HCT116 (cell line): ENCODE data around the gene BCL11A. TPM values are rescaled to one million over a fixed set of nuclear protein-coding genes. Genes with fewer than 3 reads are reported as not detected.

Experiments
- ATAC-seq: fragments of 200-7000 bp; cut with Tn5 transposase; 2 replicates; pipeline ENCODE4 v1.9.1; 2020; ENCODE audit warnings: mild to moderate bottlenecking, moderate library complexity
- BruUV-seq: library from RNA; stranded (reverse); fragments of 400-500 nt; replicated peaks from 2 replicates; lab custom pipeline; 2021; lab: Mats Ljungman, UMichigan
- CTCF ChIA-PET: fragments of 300-600 bp; sonication (Branson Sonifier 250); formaldehyde crosslinking; loops from one replicate; lab custom pipeline; 2021; ENCODE audit warnings: antibody characterized with exemption; lab: Charles Lee
- POLR2A ChIA-PET: fragments of 300-600, 350-600 bp; sonication (Branson Sonifier 250); formaldehyde crosslinking; loops from one replicate; lab custom pipeline; 2021; ENCODE audit warnings: antibody characterized with exemption; lab: Charles Lee
- RAD21 ChIA-PET, 2 experiments: fragments of 300-600 bp; sonication (Branson Sonifier 250); formaldehyde crosslinking; loops; one replicate each; lab custom pipeline; 2023; ENCODE audit warnings: low total read pairs in 2 of 2; ENCODE audit not compliant: uncharacterized antibody in 2 of 2, unreplicated experiment in 2 of 2, low non-redundant PET in 1 of 2; lab: Charles Lee
- DNase-seq: peaks from one replicate; pipeline ENCODE4 v3.0.0-alpha.2; 2010; ENCODE audit warnings: low read depth, low spot score
- H2AFZ ChIP-seq: fragments of 200-600 bp; shearing (Covaris generic), sonication (generic); 2 replicates; pipeline ENCODE4 v1.6.1; 2017; ENCODE audit warnings: low read depth, mixed run types, mixed read lengths, antibody characterized with exemption, low read length; ENCODE audit not compliant: poor library complexity, severe bottlenecking
- H3K27ac ChIP-seq: 2 replicates; pipeline ENCODE4 v1.5.1; 2012; ENCODE audit warnings: low read depth, low read length
- H3K27me3 ChIP-seq: fragments of 200-600 bp; sonication (generic); 2 replicates; pipeline ENCODE4 v1.6.1; 2016; ENCODE audit warnings: mixed run types, low read length, mixed read lengths; ENCODE audit not compliant: insufficient read depth
- H3K36me3 ChIP-seq, 2 experiments: fragments of 200-500 bp in 1 of 2; fragments of 200-600 bp in 1 of 2; sonication (Bioruptor generic) in 1 of 2; sonication (generic) in 1 of 2; 2 replicates each; pipeline versions ENCODE4 v1.5.1 to v1.6.1; 2014 to 2016; ENCODE audit warnings: low read length in 2 of 2, inconsistent platforms in 1 of 2, mixed read lengths in 1 of 2, mixed run types in 1 of 2; ENCODE audit not compliant: insufficient read depth in 2 of 2, control insufficient read depth in 1 of 2
- H3K4me1 ChIP-seq, 2 experiments: fragments of 200-600 bp in 1 of 2; sonication (generic) in 1 of 2; 2 replicates each; pipeline versions ENCODE4 v1.5.1 to v1.6.1; 2012 to 2017; ENCODE audit warnings: low read length in 2 of 2, inconsistent platforms in 1 of 2, mild to moderate bottlenecking in 1 of 2, mixed read lengths in 1 of 2, mixed run types in 1 of 2, moderate library complexity in 1 of 2; ENCODE audit not compliant: insufficient read depth in 2 of 2, control insufficient read depth in 1 of 2
- H3K4me2 ChIP-seq: fragments of 200-600 bp; sonication (generic); 2 replicates; pipeline ENCODE4 v1.6.1; 2017; ENCODE audit warnings: mixed run types, low read length, mixed read lengths
- H3K4me3 ChIP-seq, 2 experiments: fragments of 200-600 bp in 1 of 2; sonication (generic) in 1 of 2; replicated peaks in 1 of 2; 2 replicates each; pipeline ENCODE4 v1.5.1; 2011 to 2016; ENCODE audit warnings: low read length in 2 of 2, control low read depth in 1 of 2, low read depth in 1 of 2, mild to moderate bottlenecking in 1 of 2, mixed read lengths in 1 of 2, mixed run types in 1 of 2
- H3K79me2 ChIP-seq: fragments of 200-600 bp; sonication (generic); 2 replicates; pipeline ENCODE4 v1.6.1; 2017; ENCODE audit warnings: mild to moderate bottlenecking, mixed run types, low read length, moderate library complexity, mixed read lengths; ENCODE audit not compliant: insufficient read depth
- H3K9ac ChIP-seq: fragments of 200-600 bp; sonication (generic); 2 replicates; pipeline ENCODE4 v1.6.1; 2016; ENCODE audit warnings: low read length, mixed read lengths
- H3K9me2 ChIP-seq: fragments of 200-600 bp; sonication (generic), shearing (Covaris generic); 2 replicates; pipeline ENCODE4 v1.6.1; 2017; ENCODE audit warnings: mixed run types, mild to moderate bottlenecking, moderate library complexity; ENCODE audit not compliant: insufficient read depth
- H3K9me3 ChIP-seq, 2 experiments: fragments of 200-500 bp in 1 of 2; fragments of 200-600 bp in 1 of 2; sonication (Bioruptor generic) in 1 of 2; sonication (generic) in 1 of 2; 2 replicates each; pipeline ENCODE4 v1.6.1; 2014 to 2017; ENCODE audit warnings: low read length in 2 of 2, mixed read lengths in 2 of 2, inconsistent platforms in 1 of 2, low read depth in 1 of 2, mild to moderate bottlenecking in 1 of 2, mixed run types in 1 of 2, moderate library complexity in 1 of 2; ENCODE audit not compliant: control insufficient read depth in 1 of 2, insufficient read depth in 1 of 2
- H4K20me1 ChIP-seq: fragments of 200-600 bp; sonication (generic), shearing (Covaris generic); 2 replicates; pipeline ENCODE4 v1.6.1; 2017; ENCODE audit warnings: mixed run types, mild to moderate bottlenecking, moderate library complexity; ENCODE audit not compliant: insufficient read depth
- ATF3 ChIP-seq: IDR thresholded peaks from 2 replicates; pipeline ENCODE4 v1.6.1; 2012
- CBX3 ChIP-seq: IDR thresholded peaks from 2 replicates; pipeline ENCODE4 v1.6.1; 2012; ENCODE audit warnings: low read depth
- CEBPB ChIP-seq: IDR thresholded peaks from 2 replicates; pipeline ENCODE4 v1.6.1; 2012; ENCODE audit warnings: low read depth
- CTCF ChIP-seq, 3 experiments: fragments of 200-600 bp in 1 of 3; sonication (generic) in 1 of 3; IDR thresholded peaks in 2 of 3; conservative IDR thresholded peaks in 1 of 3; 2 replicates each; pipeline ENCODE4 v1.5.1; 2012 to 2017; ENCODE audit warnings: low read depth in 2 of 3, low read length in 2 of 3, antibody characterized with exemption in 1 of 3, borderline replicate concordance in 1 of 3, control low read depth in 1 of 3, mild to moderate bottlenecking in 1 of 3, mixed read lengths in 1 of 3, mixed run types in 1 of 3, moderate library complexity in 1 of 3; ENCODE audit not compliant: insufficient read depth in 1 of 3
- EZH2phosphoT487 ChIP-seq: fragments of 200-600 bp; IDR thresholded peaks from 2 replicates; pipeline ENCODE4 v1.6.1; 2018; ENCODE audit warnings: antibody characterized with exemption, borderline replicate concordance
- JUND ChIP-seq: IDR thresholded peaks from 2 replicates; pipeline ENCODE4 v1.6.1; 2012
- SIN3A ChIP-seq: IDR thresholded peaks from 2 replicates; pipeline ENCODE4 v1.6.1; 2012; ENCODE audit warnings: low read depth
- SP1 ChIP-seq: IDR thresholded peaks from 2 replicates; pipeline ENCODE4 v1.6.1; 2012; ENCODE audit warnings: low read depth
- SRF ChIP-seq: IDR thresholded peaks from 2 replicates; pipeline ENCODE4 v1.6.1; 2012; ENCODE audit warnings: low read depth
- TCF7L2 ChIP-seq: IDR thresholded peaks from 2 replicates; pipeline ENCODE4 v1.7.0; 2011; ENCODE audit warnings: borderline replicate concordance, inconsistent platforms; ENCODE audit not compliant: insufficient read depth, insufficient read length; ENCODE audit errors: extremely low read depth
- YY1 ChIP-seq: IDR thresholded peaks from 2 replicates; pipeline ENCODE4 v1.6.1; 2011; ENCODE audit warnings: low read length, low read depth, moderate library complexity, mild to moderate bottlenecking; ENCODE audit not compliant: insufficient replicate concordance; ENCODE audit errors: extremely low read depth
- ZFX ChIP-seq: fragments of 450-650 bp; IDR thresholded peaks from 2 replicates; pipeline ENCODE4 v1.6.1; 2017
- ZNF274 ChIP-seq: fragments of 200-500 bp; sonication (Bioruptor generic); IDR thresholded peaks from 2 replicates; pipeline ENCODE4 v1.6.1; 2014; ENCODE audit warnings: mild to moderate bottlenecking, low read depth, low read length, inconsistent platforms
- intact Hi-C: fragments of 100-400 bp; cut with micrococcal nuclease; formaldehyde crosslinking; loops from 2 replicates; pipeline ENCODE4 v1.10.0; 2022
- total RNA-seq: library from RNA; stranded (reverse); gene quantifications from one replicate; pipeline ENCODE4 v1.2.1, GENCODE V29; 2021; ENCODE audit not compliant: unreplicated experiment

BCL11A gene
- total RNA-seq, 1 experiment from 2014 or later = 0.71 TPM

- no peak for TF ChIP-seq TCF7L2
- TF ChIP-seq SP1 = no peak
- no peak for TF ChIP-seq CTCF (IDR thresholded peaks at IDR 0.05 in 2 of 3, conservative IDR thresholded peaks at IDR 0.05 in 1 of 3; ENCODE audit: borderline replicate concordance in 1 of 3, insufficient read depth in 1 of 3, low read depth in 2 of 3, low read length in 2 of 3)
- TF ChIP-seq JUND = no peak
- TF ChIP-seq ATF3 = no peak
- TF ChIP-seq SRF = no peak
- no peak for TF ChIP-seq CBX3
- TF ChIP-seq ZNF274 = no peak
Measured at GRCh38 chr2:60463249-60463648, 90.2 kb downstream of the BCL11A start (continued).

- H3K27me3 ChIP-seq = 0 out of 2 replicates have a peak, but pooled peaks cover 4% of the 10 kb centered on the region
- no peak overlapping the region for H3K9ac ChIP-seq
- H3K27ac ChIP-seq = no peak overlapping the region
- no peaks in the 10 kb centered on the region for H3K4me1 ChIP-seq
- H3K9me3 ChIP-seq = no peaks in the 10 kb centered on the region
- POLR2A ChIA-PET = no interaction called here
- intact Hi-C loops = no loop called here
- H3K36me3 ChIP-seq = no peaks in the 10 kb centered on the region
- H3K9me2 ChIP-seq = no peaks in the 10 kb centered on the region
- BruUV-seq = no TSS peak
- H4K20me1 ChIP-seq = no peaks in the 10 kb centered on the region
- H3K4me2 ChIP-seq = no peak overlapping the region
- CTCF ChIA-PET = no interaction called here
- ATAC-seq (no peak), DNase-seq (no peak)
- H3K79me2 ChIP-seq = no peaks in the 10 kb centered on the region
- H2AFZ ChIP-seq = no peak overlapping the region
- RAD21 ChIA-PET = no interaction called here
- no peak for TF ChIP-seq SRF
- no peak for TF ChIP-seq SIN3A
- no peak for TF ChIP-seq CBX3
- TF ChIP-seq YY1 = no peak
- no peak for TF ChIP-seq CEBPB
- no peak for TF ChIP-seq ZFX
- TF ChIP-seq JUND = no peak
- TF ChIP-seq EZH2phosphoT487 = no peak
- no peak overlapping the region for H3K4me3 ChIP-seq
Measured at GRCh38 chr2:60461421-60462108, 91.9 kb downstream of the BCL11A start.
